Keratinocyte (primary cell): ENCODE measurements around the gene LEFTY1. TPM values are rescaled to one million over a fixed set of nuclear protein-coding genes. Genes with fewer than 3 reads are reported as not detected.

Experiments used
- DNase-seq: peaks from one replicate; pipeline ENCODE4 v3.0.0-alpha.2; 2011; ENCODE audit warnings: low read depth, missing footprints, low spot score
- FAIRE-seq: peaks from 2 replicates; lab custom pipeline; 2011; peaks lifted over from hg19 to GRCh38; lab: Jason Lieb, UNC
- H2AFZ ChIP-seq: 2 replicates; pipeline ENCODE4 v1.6.0; 2012; ENCODE audit warnings: low read length, control low read depth, inconsistent platforms; ENCODE audit not compliant: control insufficient read depth
- H3K27ac ChIP-seq: 2 replicates; pipeline ENCODE4 v1.5.1; 2011; ENCODE audit warnings: low read length; ENCODE audit not compliant: control insufficient read depth, insufficient read depth
- H3K27me3 ChIP-seq: 3 replicates; pipeline ENCODE4 v1.6.0; 2011; ENCODE audit warnings: low read length; ENCODE audit not compliant: control insufficient read depth, insufficient read depth; ENCODE audit errors: extremely low read depth
- H3K36me3 ChIP-seq, 2 experiments: 2 replicates in 1 of 2; 3 replicates in 1 of 2; pipeline ENCODE4 v1.5.1; 2011; ENCODE audit warnings: low read length in 2 of 2, mild to moderate bottlenecking in 1 of 2; ENCODE audit not compliant: control insufficient read depth in 2 of 2, insufficient read depth in 2 of 2; ENCODE audit errors: extremely low read depth in 1 of 2
- H3K4me1 ChIP-seq: 3 replicates; pipeline ENCODE4 v1.5.1; 2011; ENCODE audit warnings: low read length; ENCODE audit not compliant: control insufficient read depth, insufficient read depth; ENCODE audit errors: extremely low read depth
- H3K4me2 ChIP-seq: 3 replicates; pipeline ENCODE4 v1.6.0; 2011; ENCODE audit warnings: low read depth, low read length; ENCODE audit not compliant: control insufficient read depth, insufficient read depth; ENCODE audit errors: extremely low read depth
- H3K4me3 ChIP-seq, 3 experiments: fragments of 200-600 bp in 1 of 3; sonication (generic) in 1 of 3; 2 replicates in 2 of 3; 3 replicates in 1 of 3; pipeline ENCODE4 v1.5.1; 2011 to 2016; ENCODE audit warnings: low read length in 3 of 3, mild to moderate bottlenecking in 3 of 3, control low read depth in 2 of 3, inconsistent platforms in 1 of 3, low read depth in 1 of 3, mixed read lengths in 1 of 3, mixed run types in 1 of 3, moderate library complexity in 1 of 3; ENCODE audit not compliant: control insufficient read depth in 2 of 3, insufficient read depth in 2 of 3; ENCODE audit errors: extremely low read depth in 1 of 3
- H3K79me2 ChIP-seq: 2 replicates; pipeline ENCODE4 v1.6.0; 2012; ENCODE audit warnings: low read length; ENCODE audit not compliant: control insufficient read depth, insufficient read depth
- H3K9ac ChIP-seq: 3 replicates; pipeline ENCODE4 v1.6.0; 2011; ENCODE audit warnings: low read length; ENCODE audit not compliant: control insufficient read depth, insufficient read depth; ENCODE audit errors: extremely low read depth
- H3K9me1 ChIP-seq: 3 replicates; pipeline ENCODE4 v1.6.0; 2011; ENCODE audit warnings: low read length; ENCODE audit not compliant: control insufficient read depth, insufficient read depth; ENCODE audit errors: extremely low read depth
- H3K9me3 ChIP-seq: 2 replicates; pipeline ENCODE4 v1.5.1; 2012; ENCODE audit warnings: low read depth, low read length; ENCODE audit not compliant: control insufficient read depth
- H4K20me1 ChIP-seq: 3 replicates; pipeline ENCODE4 v1.6.0; 2011; ENCODE audit warnings: low read length; ENCODE audit not compliant: control insufficient read depth, insufficient read depth; ENCODE audit errors: extremely low read depth
- EZH2 ChIP-seq: IDR thresholded peaks from one replicate; pipeline ENCODE4 v1.6.1; 2012; ENCODE audit warnings: inconsistent platforms, mild to moderate bottlenecking, low read length, moderate library complexity
- dilution Hi-C: fragments of 300-500 bp; cut with MboI; formaldehyde crosslinking; loops from one replicate; pipeline ENCODE4 v1.7.0; 2020; ENCODE audit warnings: low sequenced_read_pairs; ENCODE audit not compliant: extremely low pct_ligation_motif_present
- polyA plus RNA-seq, 5 experiments: library from polyadenylated mRNA; depleted of rRNA in 3 of 5; stranded (reverse) in 3 of 5; stranded (forward) in 1 of 5; unstranded in 1 of 5; fragments of >200 nt; gene quantifications; 1 replicate in 1 of 5; 2 replicates in 3 of 5; 3 replicates in 1 of 5; pipeline versions ENCODE4 v1.2.1 to v1.2.3, GENCODE V29; 2011 to 2012; ENCODE audit warnings: missing spikeins in 2 of 5, low read depth in 1 of 5, low replicate concordance in 1 of 5
- TF ChIP-seq, protein P1 (sequence below), 3 experiments: IDR thresholded peaks in 1 of 3; conservative IDR thresholded peaks in 1 of 3; optimal IDR thresholded peaks in 1 of 3; 2 replicates in 2 of 3; 3 replicates in 1 of 3; pipeline versions ENCODE3 to v1.5.1; 2011; ENCODE audit warnings: low read length in 3 of 3, mild to moderate bottlenecking in 3 of 3, moderate library complexity in 2 of 3, control low read depth in 1 of 3, inconsistent platforms in 1 of 3; ENCODE audit not compliant: insufficient read depth in 2 of 3; ENCODE audit errors: extremely low read depth in 1 of 3

The LEFTY1 gene
- polyA plus RNA-seq, 1 donor (not counting 4 experiments of a cell fraction or from before 2014, with no cell fraction given), result not detected

DNA sequence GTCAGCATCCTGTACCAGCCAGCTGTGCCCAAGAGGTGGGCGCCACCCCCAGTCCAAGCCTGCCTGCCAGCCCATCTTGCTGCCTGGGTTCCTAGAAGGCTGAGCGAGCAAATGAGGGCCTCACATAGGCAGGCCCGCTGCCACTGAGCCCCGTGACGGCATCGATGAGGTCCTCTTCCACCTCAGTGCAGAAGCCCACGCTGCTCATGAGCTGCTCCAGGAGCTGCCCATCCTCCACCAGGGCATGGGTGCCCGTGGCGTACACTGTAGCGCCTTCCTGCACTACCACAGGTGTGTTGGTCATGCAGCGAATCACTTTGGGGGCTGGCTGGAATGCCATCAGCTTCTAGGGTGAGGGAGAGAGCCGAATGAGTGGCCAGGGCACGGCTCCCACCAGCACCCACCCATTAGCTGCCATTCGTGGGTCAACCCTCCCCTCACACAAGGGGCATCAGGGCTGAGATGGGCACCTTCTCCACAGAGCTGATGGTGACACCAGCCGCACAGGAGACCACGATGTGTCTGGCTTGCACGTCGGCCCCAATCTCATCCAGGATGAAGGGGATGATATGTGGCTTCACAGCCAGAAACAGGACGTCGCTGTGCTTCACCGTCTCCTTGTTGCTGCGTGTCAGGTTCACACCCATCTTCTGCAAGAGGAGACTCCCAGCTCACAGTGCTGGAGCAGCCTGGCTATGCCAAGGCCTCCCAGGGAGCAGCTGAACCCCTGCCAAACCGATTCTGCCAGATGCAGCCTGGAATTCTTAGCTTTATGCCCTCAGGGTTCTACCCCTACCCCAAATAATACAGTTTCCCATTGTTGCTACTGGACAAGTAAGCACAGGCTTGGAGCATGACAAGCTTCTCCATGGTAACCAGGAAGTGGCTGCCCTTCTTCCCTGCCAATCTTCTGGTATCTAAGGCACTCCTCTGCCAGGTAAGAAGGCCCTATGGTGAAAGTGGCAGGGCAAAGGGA, 33.1 kb upstream of the LEFTY1 start:
- Histone ChIP-seq H3K4me2 (peak overlapping the region; percentile 93), H3K4me3 (peak overlapping the region; percentile 12 to 98 (median 97)), H3K79me2 (peaks cover 11% of the 10 kb centered on the region), H3K4me1 (peaks cover 44% of the 10 kb centered on the region), H3K9me3 (no peaks in the 10 kb centered on the region), H3K9ac (peak overlapping the region; percentile 95), H3K36me3 (peaks cover 4 to 22% of the 10 kb centered on the region in 2 experiments), H3K27ac (peak overlapping the region; percentile 77), H3K9me1 (peaks cover 6% of the 10 kb centered on the region), H3K27me3 (no peaks in the 10 kb centered on the region), H2AFZ (no peak overlapping the region), H4K20me1 (peaks cover 7% of the 10 kb centered on the region)
- TF ChIP-seq EZH2, result no peak
- TF ChIP-seq, protein P1, sequence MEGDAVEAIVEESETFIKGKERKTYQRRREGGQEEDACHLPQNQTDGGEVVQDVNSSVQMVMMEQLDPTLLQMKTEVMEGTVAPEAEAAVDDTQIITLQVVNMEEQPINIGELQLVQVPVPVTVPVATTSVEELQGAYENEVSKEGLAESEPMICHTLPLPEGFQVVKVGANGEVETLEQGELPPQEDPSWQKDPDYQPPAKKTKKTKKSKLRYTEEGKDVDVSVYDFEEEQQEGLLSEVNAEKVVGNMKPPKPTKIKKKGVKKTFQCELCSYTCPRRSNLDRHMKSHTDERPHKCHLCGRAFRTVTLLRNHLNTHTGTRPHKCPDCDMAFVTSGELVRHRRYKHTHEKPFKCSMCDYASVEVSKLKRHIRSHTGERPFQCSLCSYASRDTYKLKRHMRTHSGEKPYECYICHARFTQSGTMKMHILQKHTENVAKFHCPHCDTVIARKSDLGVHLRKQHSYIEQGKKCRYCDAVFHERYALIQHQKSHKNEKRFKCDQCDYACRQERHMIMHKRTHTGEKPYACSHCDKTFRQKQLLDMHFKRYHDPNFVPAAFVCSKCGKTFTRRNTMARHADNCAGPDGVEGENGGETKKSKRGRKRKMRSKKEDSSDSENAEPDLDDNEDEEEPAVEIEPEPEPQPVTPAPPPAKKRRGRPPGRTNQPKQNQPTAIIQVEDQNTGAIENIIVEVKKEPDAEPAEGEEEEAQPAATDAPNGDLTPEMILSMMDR (optimal IDR thresholded peaks at IDR 0.05 in 1 of 3, IDR thresholded peaks at IDR 0.05 in 1 of 3, conservative IDR thresholded peaks at IDR 0.05 in 1 of 3; ENCODE audit: extremely low read depth in 1 of 3, insufficient read depth in 2 of 3, low read length in 3 of 3), result no peak
- DNase-seq (peak; percentile 96), FAIRE-seq (peak; percentile 94)
- dilution Hi-C loops, result no loop called here

DNA sequence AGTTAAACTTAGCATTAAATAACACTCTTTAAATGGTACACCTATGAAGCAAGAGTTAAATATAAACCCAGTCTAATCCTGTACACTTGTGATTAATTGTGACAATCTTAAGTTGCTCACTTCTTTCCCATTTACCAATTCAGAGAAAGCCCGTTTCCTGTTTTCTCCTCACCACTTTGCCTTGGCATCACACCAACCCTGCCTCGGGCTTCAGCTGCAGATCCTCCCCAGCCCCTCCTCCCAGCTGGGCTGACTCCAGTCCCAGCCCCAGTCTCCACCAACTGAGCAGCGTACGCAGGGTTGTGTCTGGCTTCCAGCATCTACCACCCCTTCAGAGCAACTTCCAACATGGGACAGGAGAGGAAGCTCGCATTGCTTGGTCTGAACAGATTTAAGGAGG, 31.0 kb upstream of the LEFTY1 start:
- DNase-seq, result peak; percentile 48
- peak overlapping the region; percentile 60 for H3K9ac ChIP-seq
- no peak overlapping the region for H2AFZ ChIP-seq
- peak; percentile 93 for FAIRE-seq
- H3K4me2 ChIP-seq, result peak overlapping the region; percentile 50
- dilution Hi-C loops, result no loop called here
- no peaks in the 10 kb centered on the region for H3K27me3 ChIP-seq
- peaks cover 11% of the 10 kb centered on the region for H3K79me2 ChIP-seq
- peaks cover 65% of the 10 kb centered on the region for H3K4me1 ChIP-seq
- no peaks in the 10 kb centered on the region for H3K9me3 ChIP-seq
- H3K9me1 ChIP-seq, result peaks cover 9% of the 10 kb centered on the region
- peaks cover 7% of the 10 kb centered on the region for H4K20me1 ChIP-seq
- H3K27ac ChIP-seq, result peak overlapping the region; percentile 73
- H3K4me3 ChIP-seq, result no peak overlapping the region
- peaks cover 4 to 22% of the 10 kb centered on the region in 2 experiments for H3K36me3 ChIP-seq
- TF ChIP-seq, protein P1 (optimal IDR thresholded peaks at IDR 0.05 in 1 of 3, IDR thresholded peaks at IDR 0.05 in 1 of 3, conservative IDR thresholded peaks at IDR 0.05 in 1 of 3; ENCODE audit: extremely low read depth in 1 of 3, insufficient read depth in 2 of 3, low read length in 3 of 3), result no peak
- TF ChIP-seq EZH2, result no peak
